Right atrium auricular region (tissue), 2 donors: ENCODE results near the gene CNTNAP5. TPM values are rescaled to one million over a fixed set of nuclear protein-coding genes. Genes with fewer than 3 reads are reported as not detected.

Experiments
- DNase-seq: peaks from one replicate; pipeline ENCODE4 v3.0.0-alpha.2; 2019; ENCODE audit warnings: low spot score
- H3K27ac ChIP-seq, 2 donors: fragments of 200-600 bp; sonication (generic); 1 replicate in 1 of 2; 2 replicates in 1 of 2; pipeline ENCODE4 v1.5.1; 2016 to 2019
- H3K27me3 ChIP-seq, 2 donors: fragments of 200-600 bp; sonication (generic); one replicate each; pipeline versions ENCODE4 v1.5.1 to v1.6.0; 2017 to 2019
- H3K36me3 ChIP-seq: fragments of 200-600 bp; sonication (generic); one replicate; pipeline ENCODE4 v1.5.1; 2016
- H3K4me1 ChIP-seq, 2 donors: fragments of 200-600 bp; sonication (generic); one replicate each; pipeline versions ENCODE4 v1.5.1 to v1.6.0; 2017 to 2019
- H3K4me3 ChIP-seq, 2 donors: fragments of 200-600 bp; sonication (generic); 1 replicate in 1 of 2; 2 replicates in 1 of 2; pipeline ENCODE4 v1.5.1; 2017 to 2019; ENCODE audit warnings: mild to moderate bottlenecking in 1 of 2, moderate library complexity in 1 of 2
- H3K9me3 ChIP-seq, 2 donors: fragments of 200-600 bp; sonication (generic); one replicate each; pipeline ENCODE4 v1.5.1; 2019
- CTCF ChIP-seq, 2 donors: fragments of 200-600 bp; sonication (generic); IDR thresholded peaks; one replicate each; pipeline ENCODE4 v1.5.1; 2019; ENCODE audit warnings: antibody characterized with exemption in 2 of 2
- total RNA-seq, 2 donors: library from RNA; depleted of rRNA; stranded (reverse); fragments of >200 nt; gene quantifications; one replicate each; pipeline ENCODE4 v1.1.0, GENCODE V29; 2016

CNTNAP5 gene
- total RNA-seq, 2 donors from 2014 or later = not detected

- no peaks in the 10 kb centered on the region for H3K9me3 ChIP-seq
- no peaks in the 10 kb centered on the region for H3K4me1 ChIP-seq
- no peak for DNase-seq
- no peak overlapping the region for H3K27ac ChIP-seq
- no peaks in the 10 kb centered on the region for H3K36me3 ChIP-seq
- no peak for TF ChIP-seq CTCF (IDR thresholded peaks at IDR 0.05)
- H3K4me3 ChIP-seq = no peak overlapping the region
- no peaks in the 10 kb centered on the region for H3K27me3 ChIP-seq
Observed at GRCh38 chr2:124547700-124548099, 522.6 kb downstream of the CNTNAP5 start.

GRCh38 chr2:124558277-124558905 is 533.3 kb downstream of the CNTNAP5 start:
- no peaks in the 10 kb centered on the region for H3K36me3 ChIP-seq
- H3K27me3 ChIP-seq = no peaks in the 10 kb centered on the region
- TF ChIP-seq CTCF (IDR thresholded peaks at IDR 0.05) = no peak
- H3K9me3 ChIP-seq = no peaks in the 10 kb centered on the region
- H3K4me1 ChIP-seq = no peaks in the 10 kb centered on the region
- no peak overlapping the region for H3K27ac ChIP-seq
- no peak for DNase-seq
- no peak overlapping the region for H3K4me3 ChIP-seq

GRCh38 chr2:124559236-124559635 is 534.1 kb downstream of the CNTNAP5 start:
- no peaks in the 10 kb centered on the region for H3K27me3 ChIP-seq
- H3K27ac ChIP-seq = no peak overlapping the region
- no peak for TF ChIP-seq CTCF (IDR thresholded peaks at IDR 0.05)
- DNase-seq = no peak
- no peaks in the 10 kb centered on the region for H3K9me3 ChIP-seq
- no peaks in the 10 kb centered on the region for H3K36me3 ChIP-seq
- no peaks in the 10 kb centered on the region for H3K4me1 ChIP-seq
- no peak overlapping the region for H3K4me3 ChIP-seq

GRCh38 chr2:124560592-124561112 is 535.6 kb downstream of the CNTNAP5 start:
- no peak for TF ChIP-seq CTCF (IDR thresholded peaks at IDR 0.05)
- Histone ChIP-seq H3K27me3 (no peaks in the 10 kb centered on the region), H3K27ac (no peak overlapping the region), H3K4me1 (no peaks in the 10 kb centered on the region), H3K9me3 (no peaks in the 10 kb centered on the region), H3K4me3 (no peak overlapping the region), H3K36me3 (no peaks in the 10 kb centered on the region)
- DNase-seq = no peak

- no peak for TF ChIP-seq CTCF (IDR thresholded peaks at IDR 0.05)
- no peaks in the 10 kb centered on the region for H3K27me3 ChIP-seq
- no peak overlapping the region for H3K27ac ChIP-seq
- no peak for DNase-seq
- no peaks in the 10 kb centered on the region for H3K4me1 ChIP-seq
- H3K4me3 ChIP-seq = no peak overlapping the region
- H3K36me3 ChIP-seq = no peaks in the 10 kb centered on the region
- no peaks in the 10 kb centered on the region for H3K9me3 ChIP-seq
Observed at GRCh38 chr2:124561486-124561885, 536.4 kb downstream of the CNTNAP5 start.

- Histone ChIP-seq H3K4me1 (no peaks in the 10 kb centered on the region), H3K9me3 (no peaks in the 10 kb centered on the region), H3K4me3 (no peak overlapping the region), H3K27ac (no peak overlapping the region), H3K36me3 (no peaks in the 10 kb centered on the region), H3K27me3 (no peaks in the 10 kb centered on the region)
- no peak for TF ChIP-seq CTCF (IDR thresholded peaks at IDR 0.05)
- DNase-seq = no peak
Observed at GRCh38 chr2:124563426-124563825, 538.3 kb downstream of the CNTNAP5 start.
